GM23338 (cell line): ENCODE results near the gene AMPD2. TPM values are rescaled to one million over a fixed set of nuclear protein-coding genes. Genes with fewer than 3 reads are reported as not detected.

Experiments
- ATAC-seq: fragments of 200-7000 bp; cut with Tn5 transposase; 3 replicates; pipeline ENCODE4 v1.9.1; 2020
- DNase-seq: peaks from one replicate; pipeline ENCODE4 v3.0.0-alpha.2; 2015; ENCODE audit warnings: low spot score
- H2AFZ ChIP-seq: fragments of 200-600 bp; sonication (generic); 2 replicates; pipeline ENCODE4 v1.8.0; 2016; ENCODE audit warnings: antibody characterized with exemption, mild to moderate bottlenecking, moderate library complexity
- H3F3A ChIP-seq: fragments of 200-600 bp; sonication (generic); replicated peaks from 2 replicates; pipeline ENCODE4 v1.8.0; 2017; ENCODE audit warnings: antibody characterized with exemption, mixed run types, low read depth
- H3K27ac ChIP-seq: fragments of 200-600 bp; sonication (generic); 2 replicates; pipeline ENCODE4 v1.6.1; 2016; ENCODE audit warnings: low read depth
- H3K27me3 ChIP-seq: fragments of 200-600 bp; sonication (generic); 2 replicates; pipeline ENCODE4 v1.8.0; 2016; ENCODE audit warnings: mild to moderate bottlenecking, mixed run types, moderate library complexity; ENCODE audit not compliant: insufficient read depth
- H3K36me3 ChIP-seq: fragments of 200-600 bp; sonication (generic); 2 replicates; pipeline ENCODE4 v1.8.0; 2016; ENCODE audit warnings: mild to moderate bottlenecking; ENCODE audit not compliant: insufficient read depth
- H3K4me1 ChIP-seq: fragments of 200-600 bp; sonication (generic); 2 replicates; pipeline ENCODE4 v1.8.0; 2016; ENCODE audit warnings: mild to moderate bottlenecking, moderate library complexity; ENCODE audit not compliant: insufficient read depth
- H3K4me2 ChIP-seq: fragments of 200-600 bp; sonication (generic); 2 replicates; pipeline ENCODE4 v1.7.1; 2017; ENCODE audit warnings: mixed run types
- H3K4me3 ChIP-seq: fragments of 200-600 bp; sonication (generic); 2 replicates; pipeline ENCODE4 v1.6.1; 2016; ENCODE audit warnings: mixed run types
- H3K79me2 ChIP-seq: fragments of 200-600 bp; sonication (generic); replicated peaks from 2 replicates; pipeline ENCODE4 v1.8.0; 2017; ENCODE audit warnings: mild to moderate bottlenecking; ENCODE audit not compliant: insufficient read depth
- H3K9me2 ChIP-seq: fragments of 200-600 bp; sonication (generic); 2 replicates; pipeline ENCODE4 v1.8.0; 2017; ENCODE audit not compliant: insufficient read depth
- H4K20me1 ChIP-seq: fragments of 200-600 bp; sonication (generic); replicated peaks from 2 replicates; pipeline ENCODE4 v1.8.0; 2017; ENCODE audit warnings: mild to moderate bottlenecking; ENCODE audit not compliant: insufficient read depth
- H3K27ac Mint-ChIP-seq: 2 replicates; pipeline ENCODE4 v1.8.0; 2020; ENCODE audit warnings: inconsistent platforms, mild to moderate bottlenecking, moderate library complexity, mixed read lengths
- H3K27me3 Mint-ChIP-seq: 3 replicates; pipeline ENCODE4 v1.8.0; 2022; ENCODE audit warnings: low read depth, mild to moderate bottlenecking, moderate library complexity, mixed read lengths, inconsistent platforms; ENCODE audit not compliant: insufficient read depth, poor library complexity
- H3K36me3 Mint-ChIP-seq: 3 replicates; pipeline ENCODE4 v1.8.0; 2021; ENCODE audit warnings: low read depth, mild to moderate bottlenecking, inconsistent platforms, moderate library complexity, mixed read lengths
- H3K4me1 Mint-ChIP-seq: 3 replicates; pipeline ENCODE4 v1.8.0; 2020; ENCODE audit warnings: mild to moderate bottlenecking, inconsistent platforms, mixed read lengths
- H3K4me3 Mint-ChIP-seq: 3 replicates; pipeline ENCODE4 v1.8.0; 2021; ENCODE audit warnings: moderate library complexity, mild to moderate bottlenecking, inconsistent platforms, mixed read lengths
- H3K9me3 Mint-ChIP-seq: 3 replicates; pipeline ENCODE4 v1.8.0; 2020; ENCODE audit warnings: moderate library complexity, mild to moderate bottlenecking, inconsistent platforms, mixed read lengths
- CREB1 ChIP-seq: fragments of 250-450 bp; sonication (Bioruptor Pico); IDR thresholded peaks from 2 replicates; pipeline ENCODE4 v1.5.0; 2020; ENCODE audit warnings: low read depth, mild to moderate bottlenecking, moderate library complexity
- CTCF ChIP-seq, 2 experiments: fragments of 200-600 bp in 1 of 2; sonication (generic) in 1 of 2; conservative IDR thresholded peaks; 2 replicates each; pipeline versions ENCODE4 v1.5.1 to v1.6.1; 2016 to 2017; ENCODE audit warnings: antibody characterized with exemption in 2 of 2, low read depth in 2 of 2, mild to moderate bottlenecking in 2 of 2, moderate library complexity in 1 of 2
- REST ChIP-seq: IDR thresholded peaks from one replicate; pipeline ENCODE4 v1.6.1; 2018; ENCODE audit warnings: antibody characterized with exemption; ENCODE audit not compliant: unreplicated experiment
- STAT1 ChIP-seq: IDR thresholded peaks from one replicate; pipeline ENCODE4 v1.6.1; 2016; ENCODE audit warnings: antibody characterized with exemption; ENCODE audit not compliant: unreplicated experiment
- ZNF462 ChIP-seq: fragments of 250-450 bp; sonication (Bioruptor Pico); IDR thresholded peaks from 2 replicates; pipeline ENCODE4 v1.5.0; 2020; ENCODE audit warnings: mild to moderate bottlenecking, moderate library complexity
- polyA plus RNA-seq: library from polyadenylated mRNA; unstranded; fragments of >200 nt; fragmentation: Nextera tagmentation; extraction: Ambion mirVana; gene quantifications from 2 replicates; pipeline ENCODE4 v1.2.1, GENCODE V29; 2016
- total RNA-seq: library from RNA; depleted of rRNA; stranded (reverse); fragments of >200 nt; shearing (Covaris generic); gene quantifications from 2 replicates; pipeline ENCODE4 v1.2.3, GENCODE V29; 2014

AMPD2 gene
- total and polyA plus RNA-seq, 2 experiments from 2014 or later, result 24.5 to 62.1 TPM

GRCh38 chr1:109655615-109656519, 36.2 kb downstream of the AMPD2 start, which contains the start of gene GSTM4:
Gene GSTM4 (plus strand): TSS chr1:109656099. CDS start chr1:109656390, 291 bp downstream.
- no peaks in the 10 kb centered on the region for H3K36me3 Mint-ChIP-seq
- H3K27ac Mint-ChIP-seq, result peak within 1 kb of the TSS; percentile 41; the same call in 1 of the 2 replicates
- peaks cover 9% of the 10 kb centered on the region for H3K27me3 Mint-ChIP-seq

GRCh38 chr1:109657395-109657794, 37.8 kb downstream of the AMPD2 start:
- Histone ChIP-seq H3K4me2 (no peak overlapping the region), H3K79me2 (no peaks in the 10 kb centered on the region), H3K9me2 (no peaks in the 10 kb centered on the region), H3F3A (peaks cover 6% of the 10 kb centered on the region), H3K27me3 (peaks cover 18% of the 10 kb centered on the region), H2AFZ (no peak overlapping the region), H3K4me3 (no peak overlapping the region), H3K4me1 (peaks cover 10% of the 10 kb centered on the region; the same call in 1 of the 2 replicates), H3K36me3 (no peaks in the 10 kb centered on the region), H4K20me1 (no peaks in the 10 kb centered on the region; the same call in 1 of the 2 replicates), H3K27ac (no peak overlapping the region)
- ATAC-seq (no peak), DNase-seq (no peak)
- Mint-ChIP-seq H3K9me3 (no peaks in the 10 kb centered on the region), H3K4me3 (no peak overlapping the region), H3K36me3 (no peaks in the 10 kb centered on the region), H3K4me1 (peaks cover 11% of the 10 kb centered on the region), H3K27me3 (peaks cover 11% of the 10 kb centered on the region), H3K27ac (no peak overlapping the region)
- TF ChIP-seq REST, result no peak
- no peak for TF ChIP-seq ZNF462

More at GRCh38 chr1:109655615-109656519, 36.2 kb downstream of the AMPD2 start, which contains the start of gene GSTM4:
- peak; percentile 95 for ATAC-seq
- no peaks in the 10 kb centered on the region for H3K36me3 ChIP-seq
- H3K4me1 ChIP-seq, result peaks cover 10% of the 10 kb centered on the region; the same call in 1 of the 2 replicates
- H3K79me2 ChIP-seq, result no peaks in the 10 kb centered on the region
- Mint-ChIP-seq H3K4me3 (peak within 1 kb of the TSS; percentile 91), H3K9me3 (no peaks in the 10 kb centered on the region), H3K4me1 (peaks cover 11% of the 10 kb centered on the region)
- peak within 1 kb of the TSS; percentile 82 for H3K4me3 ChIP-seq
- no peak for TF ChIP-seq STAT1
- 0 out of 4 replicates have a peak, but pooled peaks of 1 of the 2 experiments have one; percentile 5 for TF ChIP-seq CTCF (conservative IDR thresholded peaks at IDR 0.05; ENCODE audit: low read depth in 2 of 2)
- TF ChIP-seq CREB1 (CRISPR knock-in tag), result peak; percentile 53
- peak within 1 kb of the TSS; percentile 100 for H2AFZ ChIP-seq
- peaks cover 18% of the 10 kb centered on the region for H3K27me3 ChIP-seq
- peak within 1 kb of the TSS; percentile 77; the same call in 1 of the 2 replicates for H3K27ac ChIP-seq
- H3K4me2 ChIP-seq, result peak within 1 kb of the TSS; percentile 86
- H3F3A ChIP-seq, result peaks cover 6% of the 10 kb centered on the region
- H3K9me2 ChIP-seq, result no peaks in the 10 kb centered on the region
- no peaks in the 10 kb centered on the region; the same call in 1 of the 2 replicates for H4K20me1 ChIP-seq
- DNase-seq, result peak; percentile 94
